D341Med (cell line): ENCODE results near the gene SLC17A2.
"Not testable (repeated sequence)": the region's sequence is repeated elsewhere in the genome, so short reads cannot be mapped to it uniquely, and the experiment has no call there.

Experiments used
- DNase-seq: peaks from one replicate; pipeline ENCODE4 v3.0.0; 2012; ENCODE audit warnings: low spot score

Gene SLC17A2

GRCh38 chr6:25951296-25952032 lies 21.0 kb upstream of the SLC17A2 start:
- no peak for DNase-seq

- DNase-seq = no peak
These were observed 19.8 kb upstream of the SLC17A2 start for GRCh38 chr6:25950297-25950696.

GRCh38 chr6:25949695-25950094 lies 19.2 kb upstream of the SLC17A2 start:
- DNase-seq = no peak

- DNase-seq = not testable (repeated sequence)
These were observed 17.0 kb upstream of the SLC17A2 start for GRCh38 chr6:25947492-25947891.

- DNase-seq = no peak
These were observed 16.1 kb upstream of the SLC17A2 start for GRCh38 chr6:25946631-25947030.

GRCh38 chr6:25945738-25946137 lies 15.2 kb upstream of the SLC17A2 start:
- DNase-seq = not testable (repeated sequence)

- DNase-seq = no peak
These were observed 14.4 kb upstream of the SLC17A2 start for GRCh38 chr6:25944688-25945574.

- DNase-seq = no peak
These were observed 13.4 kb upstream of the SLC17A2 start for GRCh38 chr6:25943887-25944286.

- no peak for DNase-seq
These were observed 12.2 kb upstream of the SLC17A2 start for GRCh38 chr6:25942561-25943147.

- no peak for DNase-seq
These were observed 9.1 kb upstream of the SLC17A2 start for GRCh38 chr6:25939593-25939992.

- DNase-seq = no peak
These were observed 5.5 kb upstream of the SLC17A2 start for GRCh38 chr6:25935953-25936352.

GRCh38 chr6:25934735-25935313 lies 4.3 kb upstream of the SLC17A2 start:
- no peak for DNase-seq

- DNase-seq = no peak
These were observed 3.7 kb upstream of the SLC17A2 start for GRCh38 chr6:25934156-25934555.

- no peak for DNase-seq
These were observed 869 bp upstream of the SLC17A2 start for GRCh38 chr6:25931411-25931709.

- not testable (repeated sequence) for DNase-seq
These were observed 706 bp downstream of the SLC17A2 start for GRCh38 chr6:25929785-25930184.

GRCh38 chr6:25928562-25929324 lies 1.7 kb downstream of the SLC17A2 start:
- no peak for DNase-seq

GRCh38 chr6:25927756-25928216 lies 2.7 kb downstream of the SLC17A2 start:
- DNase-seq = no peak

- no peak for DNase-seq
These were observed 3.3 kb downstream of the SLC17A2 start for GRCh38 chr6:25927178-25927577.

GRCh38 chr6:25925876-25926275 lies 4.6 kb downstream of the SLC17A2 start:
- no peak for DNase-seq

GRCh38 chr6:25922301-25922700 lies 8.2 kb downstream of the SLC17A2 start:
- no peak for DNase-seq

GRCh38 chr6:25921525-25922203 lies 8.8 kb downstream of the SLC17A2 start:
- no peak for DNase-seq
